ENCODE measurements around the gene CSMD2. TPM values are rescaled to one million over a fixed set of nuclear protein-coding genes. Genes with fewer than 3 reads are reported as not detected.

Gene CSMD2
- polyA plus RNA-seq, 1 of the 3 experiments (the other 2 are of a cell fraction) = not detected

- H3K4me1 ChIP-seq (ENCODE audit: control insufficient read depth in 1 of 2, insufficient read depth in 2 of 2, low read depth in 1 of 2, low read length in 1 of 2) = no peaks in the 10 kb centered on the region; a peak in 1 of 4 replicates
- H3K4me2 ChIP-seq = no peak overlapping the region
- DNase-seq = no peak
- ChIA-PET POLR2A (no interaction called here), CTCF (interaction anchor here (0.9 to 4.4 kb wide), 8 partner anchors 10 to 1107 kb away, joined by 3 to 54 read pairs (median 6); no protein-coding TSS in a partner anchor)
- H3K27me3 ChIP-seq (ENCODE audit: insufficient read depth) = no peaks in the 10 kb centered on the region
- H2AFZ ChIP-seq (ENCODE audit: low read depth) = no peak overlapping the region
- no peak overlapping the region for H3K9ac ChIP-seq
- H3K27ac ChIP-seq (ENCODE audit: low read depth in 2 of 2, low read length in 1 of 2) = no peak overlapping the region
- 27% methylated on average over 5 of the region's 7 CpGs for WGBS (ENCODE audit: low lambda C conversion rate)
- H3K79me2 ChIP-seq (ENCODE audit: insufficient read depth) = no peaks in the 10 kb centered on the region
- no peaks in the 10 kb centered on the region for H3K36me3 ChIP-seq (replicated peaks in 1 of 2; ENCODE audit: control insufficient read depth in 1 of 2, insufficient read depth in 2 of 2, low read length in 1 of 2)
- no peaks in the 10 kb centered on the region for H3F3A ChIP-seq (replicated peaks; ENCODE audit: insufficient read depth)
- H3K9me2 ChIP-seq = no peaks in the 10 kb centered on the region
- no peak overlapping the region for H3K4me3 ChIP-seq (ENCODE audit: low read depth in 2 of 2, low read length in 1 of 2)
- no peaks in the 10 kb centered on the region; the same call in 1 of the 2 replicates for H3K9me3 ChIP-seq
- no peaks in the 10 kb centered on the region for H4K20me1 ChIP-seq (ENCODE audit: insufficient read depth)
- TF ChIP-seq JUND (IDR thresholded peaks at IDR 0.05) (no peak), FOXM1 (IDR thresholded peaks at IDR 0.05; ENCODE audit: low read depth) (no peak), FOSL2 (IDR thresholded peaks at IDR 0.05; ENCODE audit: borderline replicate concordance, low read depth) (no peak), SIN3A (IDR thresholded peaks at IDR 0.05; ENCODE audit: borderline replicate concordance, low read depth, low read length) (no peak), TAF1 (IDR thresholded peaks at IDR 0.05; ENCODE audit: borderline replicate concordance, low read depth, low read length) (no peak), ELF1 (IDR thresholded peaks at IDR 0.05) (no peak), RFX5 (IDR thresholded peaks at IDR 0.05; ENCODE audit: low read length) (no peak), POLR2AphosphoS5 (IDR thresholded peaks at IDR 0.05; ENCODE audit: low read depth, low read length) (no peak), RCOR1 (IDR thresholded peaks at IDR 0.05; ENCODE audit: low read length) (no peak), NRF1 (IDR thresholded peaks at IDR 0.05; ENCODE audit: low read depth, low read length) (no peak), YY1 (IDR thresholded peaks at IDR 0.05; ENCODE audit: low read depth) (no peak), RAD21 (IDR thresholded peaks at IDR 0.05; ENCODE audit: low read length) (no peak), EZH2phosphoT487 (IDR thresholded peaks at IDR 0.05; ENCODE audit: borderline replicate concordance, low read depth) (no peak), TEAD4 (IDR thresholded peaks at IDR 0.05; ENCODE audit: borderline replicate concordance, insufficient read depth) (no peak), REST (IDR thresholded peaks at IDR 0.05; ENCODE audit: low read depth, low read length) (no peak)
- TF ChIP-seq, protein P1, sequence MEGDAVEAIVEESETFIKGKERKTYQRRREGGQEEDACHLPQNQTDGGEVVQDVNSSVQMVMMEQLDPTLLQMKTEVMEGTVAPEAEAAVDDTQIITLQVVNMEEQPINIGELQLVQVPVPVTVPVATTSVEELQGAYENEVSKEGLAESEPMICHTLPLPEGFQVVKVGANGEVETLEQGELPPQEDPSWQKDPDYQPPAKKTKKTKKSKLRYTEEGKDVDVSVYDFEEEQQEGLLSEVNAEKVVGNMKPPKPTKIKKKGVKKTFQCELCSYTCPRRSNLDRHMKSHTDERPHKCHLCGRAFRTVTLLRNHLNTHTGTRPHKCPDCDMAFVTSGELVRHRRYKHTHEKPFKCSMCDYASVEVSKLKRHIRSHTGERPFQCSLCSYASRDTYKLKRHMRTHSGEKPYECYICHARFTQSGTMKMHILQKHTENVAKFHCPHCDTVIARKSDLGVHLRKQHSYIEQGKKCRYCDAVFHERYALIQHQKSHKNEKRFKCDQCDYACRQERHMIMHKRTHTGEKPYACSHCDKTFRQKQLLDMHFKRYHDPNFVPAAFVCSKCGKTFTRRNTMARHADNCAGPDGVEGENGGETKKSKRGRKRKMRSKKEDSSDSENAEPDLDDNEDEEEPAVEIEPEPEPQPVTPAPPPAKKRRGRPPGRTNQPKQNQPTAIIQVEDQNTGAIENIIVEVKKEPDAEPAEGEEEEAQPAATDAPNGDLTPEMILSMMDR (IDR thresholded peaks at IDR 0.05) = no peak
- TF ChIP-seq, protein P2, sequence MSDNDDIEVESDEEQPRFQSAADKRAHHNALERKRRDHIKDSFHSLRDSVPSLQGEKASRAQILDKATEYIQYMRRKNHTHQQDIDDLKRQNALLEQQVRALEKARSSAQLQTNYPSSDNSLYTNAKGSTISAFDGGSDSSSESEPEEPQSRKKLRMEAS (IDR thresholded peaks at IDR 0.05; ENCODE audit: low read depth) = no peak
Measured at GRCh38 chr1:33635336-33636012, 529.6 kb downstream of the CSMD2 start.
